ENCODE data around the gene ELSPBP1.

The ELSPBP1 gene

GRCh38 chr19:48020686-48021085, 26.3 kb downstream of the ELSPBP1 start:
- no peaks in the 10 kb centered on the region; the same call in 1 of the 2 replicates for H3K27me3 ChIP-seq (ENCODE audit: low read depth)
- H3K36me3 ChIP-seq (replicated peaks) = no peaks in the 10 kb centered on the region
- in situ Hi-C loops (cut with MboI; ENCODE audit: low sequenced_read_pairs) = loop anchor here (25.0 kb wide), 1 partner anchor 133 kb away; the partner anchor contains the start of gene SULT2A1
- H3K4me1 ChIP-seq = no peaks in the 10 kb centered on the region
- H3K9me3 ChIP-seq = no peaks in the 10 kb centered on the region
- DNase-seq (ENCODE audit: low spot score in 2 of 2) = no peak
- no peak overlapping the region for H3K4me3 ChIP-seq

DNA sequence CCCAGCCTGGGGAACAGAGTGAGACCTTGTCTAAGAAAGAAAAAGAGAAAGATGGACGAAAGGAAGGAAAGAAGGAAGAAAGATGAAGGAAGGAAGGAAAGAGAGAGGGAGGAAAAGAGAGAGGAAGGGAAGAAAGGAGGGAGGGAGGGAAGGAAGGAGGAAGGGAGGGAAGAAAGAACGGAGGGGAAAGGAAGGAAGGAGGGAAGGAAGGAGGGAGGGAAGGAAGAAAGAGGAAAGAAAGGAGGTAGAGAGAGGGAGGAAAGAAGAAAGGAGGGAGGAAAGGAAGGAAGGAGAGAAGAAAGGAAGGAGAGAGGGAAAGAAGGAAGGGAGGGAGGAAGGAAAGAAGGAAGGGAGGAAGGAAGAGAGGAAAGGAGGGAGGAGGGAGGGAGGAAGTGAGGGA, 28.6 kb downstream of the ELSPBP1 start:
- H3K9me3 ChIP-seq = no peaks in the 10 kb centered on the region
- no peaks in the 10 kb centered on the region; the same call in 1 of the 2 replicates for H3K27me3 ChIP-seq (ENCODE audit: low read depth)
- in situ Hi-C loops (cut with MboI; ENCODE audit: low sequenced_read_pairs) = loop anchor here (25.0 kb wide), 1 partner anchor 136 kb away; the partner anchor contains the start of gene SULT2A1
- H3K36me3 ChIP-seq (replicated peaks) = no peaks in the 10 kb centered on the region
- DNase-seq (ENCODE audit: low spot score in 2 of 2) = no peak
- no peak overlapping the region for H3K4me3 ChIP-seq
- no peaks in the 10 kb centered on the region for H3K4me1 ChIP-seq

DNA sequence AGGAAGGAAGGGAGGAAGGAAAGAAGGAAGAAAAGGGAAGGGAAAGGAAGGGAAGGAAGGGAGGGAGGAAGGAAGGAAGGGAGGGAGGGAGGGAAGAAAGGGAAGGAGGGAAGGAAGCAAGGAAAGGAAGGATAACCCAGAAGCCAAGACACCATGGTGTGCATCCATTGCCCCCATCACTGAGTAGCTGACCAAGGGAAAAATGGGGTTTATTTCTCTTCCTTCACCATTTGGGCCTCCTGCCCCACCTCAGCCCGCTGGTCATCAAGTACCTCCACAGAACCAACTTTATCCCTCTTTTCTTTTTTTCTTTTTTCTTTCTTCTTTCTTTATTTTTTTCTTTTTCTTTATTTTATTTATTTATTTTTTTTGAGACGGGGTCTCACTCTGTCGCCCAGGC, 29.1 kb downstream of the ELSPBP1 start:
- no peak overlapping the region for H3K4me3 ChIP-seq
- in situ Hi-C loops (cut with MboI; ENCODE audit: low sequenced_read_pairs) = loop anchor here (25.0 kb wide), 1 partner anchor 136 kb away; the partner anchor contains the start of gene SULT2A1

DNA sequence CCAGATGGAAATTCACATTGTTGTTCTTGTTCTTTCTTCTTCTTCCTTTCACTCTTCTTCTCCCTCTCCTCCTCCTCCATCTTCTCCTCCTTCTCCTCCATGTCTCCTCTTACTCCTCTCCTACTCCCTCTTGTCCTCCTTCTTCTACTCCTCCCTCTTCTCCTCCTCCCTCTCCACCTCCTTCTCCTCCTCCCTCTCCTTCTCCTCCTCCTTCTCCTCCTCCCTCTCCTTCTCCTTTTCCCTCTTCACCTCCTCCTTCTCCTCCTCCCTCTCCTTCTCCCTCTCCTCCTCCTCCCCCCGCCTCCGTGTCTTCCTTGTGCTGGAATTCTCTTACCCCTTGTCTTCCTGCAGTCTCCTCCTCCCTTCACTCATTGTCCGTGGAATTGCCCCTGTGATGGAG, 31.0 kb downstream of the ELSPBP1 start:
- in situ Hi-C loops (cut with MboI; ENCODE audit: low sequenced_read_pairs) = no loop called here
- no peaks in the 10 kb centered on the region for H3K36me3 ChIP-seq (replicated peaks)
- H3K27me3 ChIP-seq (ENCODE audit: low read depth) = no peaks in the 10 kb centered on the region; the same call in 1 of the 2 replicates
- no peaks in the 10 kb centered on the region for H3K9me3 ChIP-seq
- no peak for DNase-seq (ENCODE audit: low spot score in 2 of 2)
- H3K4me3 ChIP-seq = no peak overlapping the region
- no peaks in the 10 kb centered on the region for H3K4me1 ChIP-seq

More for the DNA sequence above, 29.1 kb downstream of the ELSPBP1 start:
- no peaks in the 10 kb centered on the region for H3K4me1 ChIP-seq
- no peaks in the 10 kb centered on the region for H3K9me3 ChIP-seq
- DNase-seq (ENCODE audit: low spot score in 2 of 2) = no peak
- no peaks in the 10 kb centered on the region for H3K36me3 ChIP-seq (replicated peaks)
- no peaks in the 10 kb centered on the region; the same call in 1 of the 2 replicates for H3K27me3 ChIP-seq (ENCODE audit: low read depth)

DNA sequence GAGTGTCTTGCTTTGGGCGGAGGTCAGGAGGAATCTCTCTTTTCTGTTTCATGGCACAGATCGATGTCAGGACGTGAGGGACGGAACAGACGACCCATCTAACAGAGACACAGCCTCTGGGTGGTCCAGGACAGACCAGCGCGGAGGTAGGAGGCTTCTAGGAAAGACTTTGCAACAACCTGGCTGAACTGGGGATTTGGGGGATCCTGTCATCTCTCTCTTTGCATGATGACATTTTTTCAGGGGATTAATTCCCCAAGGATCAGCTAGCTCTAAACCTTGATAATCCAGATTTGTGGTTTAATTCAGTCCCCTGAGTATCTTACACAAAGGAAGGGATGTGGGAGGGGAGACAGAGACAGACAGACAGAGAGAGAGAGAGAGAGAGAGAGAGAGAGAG, 35.0 kb downstream of the ELSPBP1 start:
- H3K27me3 ChIP-seq (ENCODE audit: low read depth) = no peaks in the 10 kb centered on the region
- no peak overlapping the region for H3K4me3 ChIP-seq
- H3K36me3 ChIP-seq (replicated peaks) = no peaks in the 10 kb centered on the region
- DNase-seq (ENCODE audit: low spot score in 2 of 2) = no peak
- no peaks in the 10 kb centered on the region for H3K9me3 ChIP-seq
- in situ Hi-C loops (cut with MboI; ENCODE audit: low sequenced_read_pairs) = no loop called here
- H3K4me1 ChIP-seq = no peaks in the 10 kb centered on the region

DNA sequence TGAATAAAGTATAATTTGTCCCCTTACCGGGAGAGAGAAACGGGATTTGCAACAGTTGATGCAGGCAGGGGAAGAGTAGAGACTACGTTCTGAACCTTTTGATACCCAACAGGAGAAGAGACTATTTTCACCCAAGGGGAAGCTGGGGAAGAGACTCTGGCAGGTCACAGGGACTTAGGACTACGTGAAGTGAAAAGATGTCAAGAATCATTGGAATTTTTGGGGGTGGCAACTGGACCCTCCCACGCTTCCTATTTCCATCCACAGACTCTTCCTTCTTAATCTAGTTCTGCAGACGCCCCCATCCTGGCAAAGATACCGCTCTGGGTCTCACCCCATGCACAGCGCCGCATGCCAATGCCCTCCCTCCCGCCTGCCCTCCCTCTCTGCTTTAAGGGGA, 35.6 kb downstream of the ELSPBP1 start:
- in situ Hi-C loops (cut with MboI; ENCODE audit: low sequenced_read_pairs) = no loop called here
- no peak overlapping the region for H3K4me3 ChIP-seq
- no peaks in the 10 kb centered on the region for H3K4me1 ChIP-seq
- no peak for DNase-seq (ENCODE audit: low spot score in 2 of 2)
- no peaks in the 10 kb centered on the region for H3K36me3 ChIP-seq (replicated peaks)
- H3K9me3 ChIP-seq = no peaks in the 10 kb centered on the region
- H3K27me3 ChIP-seq (ENCODE audit: low read depth) = no peaks in the 10 kb centered on the region

- no peaks in the 10 kb centered on the region for H3K36me3 ChIP-seq (replicated peaks)
- H3K9me3 ChIP-seq = no peaks in the 10 kb centered on the region
- H3K27me3 ChIP-seq (ENCODE audit: low read depth) = no peaks in the 10 kb centered on the region
- in situ Hi-C loops (cut with MboI; ENCODE audit: low sequenced_read_pairs) = no loop called here
- H3K4me3 ChIP-seq = no peak overlapping the region
- H3K4me1 ChIP-seq = no peaks in the 10 kb centered on the region
- no peak for DNase-seq (ENCODE audit: low spot score in 2 of 2)
Observed at GRCh38 chr19:48033604-48034003, 39.2 kb downstream of the ELSPBP1 start.

- Histone ChIP-seq H3K9me3 (no peaks in the 10 kb centered on the region), H3K4me3 (no peak overlapping the region), H3K4me1 (no peaks in the 10 kb centered on the region), H3K27me3 (ENCODE audit: low read depth) (no peaks in the 10 kb centered on the region), H3K36me3 (replicated peaks) (no peaks in the 10 kb centered on the region)
- DNase-seq (ENCODE audit: low spot score in 2 of 2) = no peak
- in situ Hi-C loops (cut with MboI; ENCODE audit: low sequenced_read_pairs) = no loop called here
Observed at GRCh38 chr19:48036765-48037164, 42.3 kb downstream of the ELSPBP1 start.

GRCh38 chr19:48041877-48042580, 47.6 kb downstream of the ELSPBP1 start:
- in situ Hi-C loops (cut with MboI; ENCODE audit: low sequenced_read_pairs) = no loop called here

DNA sequence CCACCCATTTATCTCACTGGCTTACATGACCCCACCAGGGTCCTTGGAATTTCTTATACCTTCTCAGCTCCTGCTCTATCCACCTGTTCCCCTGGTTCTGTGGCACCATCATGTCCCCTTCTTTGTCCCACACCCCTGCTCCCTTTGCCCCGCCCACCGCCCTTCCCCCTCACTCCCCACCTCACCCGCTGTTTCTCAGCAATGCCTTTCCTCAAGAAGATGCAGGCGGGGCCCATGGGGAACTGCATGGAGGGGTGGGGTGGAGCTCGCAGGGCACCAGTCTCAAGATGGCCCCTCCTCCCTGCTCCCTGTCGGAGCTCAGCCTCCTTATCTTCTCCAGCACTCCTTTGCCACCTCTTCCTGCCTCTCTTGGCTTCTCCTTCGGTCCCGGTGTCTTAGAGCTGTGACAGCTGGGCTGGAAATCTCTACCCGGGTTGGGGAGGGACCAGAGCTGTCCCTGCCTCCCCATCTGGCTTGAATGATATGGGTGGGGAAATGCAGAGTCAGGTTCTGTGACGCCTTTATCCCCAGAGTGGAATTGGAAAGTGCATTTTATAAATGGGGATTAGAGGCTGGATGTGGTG, 49.3 kb downstream of the ELSPBP1 start, which contains the start of gene CABP5:
CABP5 (minus strand) TSS at position 405 of the 584 bp plus-strand sequence; CDS start at position 248, 157 bp downstream.
- Histone ChIP-seq H3K36me3 (replicated peaks) (no peaks in the 10 kb centered on the region), H3K4me1 (no peaks in the 10 kb centered on the region), H3K4me3 (no peak within 1 kb of the TSS), H3K27me3 (ENCODE audit: low read depth) (no peaks in the 10 kb centered on the region), H3K9me3 (no peaks in the 10 kb centered on the region)
- DNase-seq (ENCODE audit: low spot score in 2 of 2) = no peak
- in situ Hi-C loops (cut with MboI; ENCODE audit: low sequenced_read_pairs) = no loop called here

More at GRCh38 chr19:48041877-48042580, 47.6 kb downstream of the ELSPBP1 start:
- H3K4me3 ChIP-seq = no peak overlapping the region
- H3K36me3 ChIP-seq (replicated peaks) = no peaks in the 10 kb centered on the region
- no peaks in the 10 kb centered on the region for H3K4me1 ChIP-seq
- no peaks in the 10 kb centered on the region for H3K9me3 ChIP-seq
- H3K27me3 ChIP-seq (ENCODE audit: low read depth) = no peaks in the 10 kb centered on the region
- no peak for DNase-seq (ENCODE audit: low spot score in 2 of 2)

DNA sequence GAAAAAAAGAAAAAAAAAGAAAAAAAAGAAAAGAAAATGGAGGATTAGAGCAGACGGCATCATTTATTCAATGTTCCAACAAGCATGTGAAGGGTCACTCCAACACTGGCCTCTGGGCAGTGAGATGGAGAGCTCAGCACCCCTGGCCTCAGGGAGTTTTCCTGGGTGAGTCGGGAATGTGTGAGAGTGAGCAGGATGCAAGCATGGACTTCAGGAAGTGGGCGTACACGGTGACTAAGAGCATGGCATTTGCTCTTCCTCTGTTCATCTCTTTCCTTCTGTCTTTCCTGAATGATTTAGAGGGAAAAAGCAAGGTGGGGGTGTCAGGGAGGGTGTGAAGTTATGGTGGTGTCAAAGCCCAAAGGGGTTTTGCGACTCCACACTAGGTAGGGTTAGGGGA, 50.1 kb downstream of the ELSPBP1 start:
- Histone ChIP-seq H3K27me3 (ENCODE audit: low read depth) (no peaks in the 10 kb centered on the region), H3K36me3 (replicated peaks) (no peaks in the 10 kb centered on the region), H3K4me1 (no peaks in the 10 kb centered on the region), H3K9me3 (no peaks in the 10 kb centered on the region), H3K4me3 (no peak overlapping the region)
- DNase-seq (ENCODE audit: low spot score in 2 of 2) = no peak
- in situ Hi-C loops (cut with MboI; ENCODE audit: low sequenced_read_pairs) = no loop called here

DNA sequence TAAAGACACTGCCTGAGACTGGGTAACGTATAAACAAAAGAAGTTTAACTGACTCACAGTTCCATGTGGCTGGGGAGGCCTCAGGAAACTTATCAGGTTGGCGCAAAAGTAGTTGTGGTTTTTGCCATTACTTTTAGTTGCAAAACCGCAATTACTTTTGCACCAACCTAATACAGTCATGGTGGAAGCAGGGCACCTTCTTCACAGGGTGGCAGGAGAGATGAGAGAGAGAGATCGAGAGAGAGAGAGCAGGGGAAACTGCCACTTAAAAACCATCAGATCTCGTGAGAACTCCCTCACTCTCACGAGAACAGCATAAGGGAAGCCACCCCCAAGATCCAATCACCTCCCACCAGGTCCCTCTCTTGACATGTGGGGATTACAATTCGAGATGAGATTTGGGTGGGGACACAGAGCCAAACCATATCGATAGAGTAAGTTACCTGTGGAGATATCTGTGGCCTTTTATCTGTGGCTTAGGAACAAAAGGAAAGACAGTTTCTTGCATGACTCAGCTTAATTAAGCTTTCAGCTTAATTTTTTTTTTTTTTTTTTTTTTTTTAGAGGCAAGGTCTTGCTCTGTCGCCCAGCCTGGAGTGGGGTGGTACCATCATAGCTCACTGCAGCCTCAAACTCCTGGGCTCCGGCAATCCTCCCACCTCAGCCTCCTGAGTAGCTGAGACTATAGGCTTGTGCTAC, 57.1 kb downstream of the ELSPBP1 start:
- in situ Hi-C loops (cut with MboI; ENCODE audit: low sequenced_read_pairs) = no loop called here
- Histone ChIP-seq H3K27me3 (ENCODE audit: low read depth) (no peaks in the 10 kb centered on the region), H3K4me3 (no peak overlapping the region), H3K9me3 (no peaks in the 10 kb centered on the region), H3K4me1 (no peaks in the 10 kb centered on the region), H3K36me3 (replicated peaks) (no peaks in the 10 kb centered on the region)
- DNase-seq (ENCODE audit: low spot score in 2 of 2) = no peak

DNA sequence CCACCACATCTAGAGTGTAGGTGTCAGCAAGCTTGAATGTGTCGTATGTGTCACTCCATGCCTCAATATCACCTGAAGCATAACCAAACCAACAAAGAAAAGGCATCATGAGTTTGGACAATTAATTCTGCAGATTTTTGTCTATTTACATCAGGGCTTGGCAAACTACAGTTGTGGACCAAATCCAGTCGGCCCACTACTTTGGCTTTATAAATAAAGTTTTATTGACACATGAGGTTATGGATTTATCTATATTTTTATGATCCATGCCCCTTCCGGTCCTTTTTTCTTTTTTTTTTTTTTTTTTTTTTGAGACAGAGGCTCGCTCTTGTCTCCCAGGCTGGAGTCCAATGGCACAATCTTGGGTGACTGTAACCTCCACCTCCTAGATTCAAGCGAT, 58.6 kb downstream of the ELSPBP1 start:
- Histone ChIP-seq H3K36me3 (replicated peaks) (no peaks in the 10 kb centered on the region), H3K9me3 (no peaks in the 10 kb centered on the region), H3K4me3 (no peak overlapping the region), H3K27me3 (ENCODE audit: low read depth) (no peaks in the 10 kb centered on the region), H3K4me1 (no peaks in the 10 kb centered on the region)
- in situ Hi-C loops (cut with MboI; ENCODE audit: low sequenced_read_pairs) = no loop called here
- DNase-seq (ENCODE audit: low spot score in 2 of 2) = no peak

- no peaks in the 10 kb centered on the region for H3K36me3 ChIP-seq (replicated peaks)
- in situ Hi-C loops (cut with MboI; ENCODE audit: low sequenced_read_pairs) = no loop called here
- DNase-seq (ENCODE audit: low spot score in 2 of 2) = no peak
- H3K4me1 ChIP-seq = no peaks in the 10 kb centered on the region
- no peaks in the 10 kb centered on the region for H3K27me3 ChIP-seq (ENCODE audit: low read depth)
- H3K9me3 ChIP-seq = no peaks in the 10 kb centered on the region
- H3K4me3 ChIP-seq = no peak overlapping the region
Observed at GRCh38 chr19:48053856-48054255, 59.4 kb downstream of the ELSPBP1 start.
